ENCODE results near the gene SH3RF2. TPM values are rescaled to one million over a fixed set of nuclear protein-coding genes. Genes with fewer than 3 reads are reported as not detected.

The SH3RF2 gene
- total RNA-seq, 1 donor from 2014 or later = 0.36 TPM

- H3K36me3 Mint-ChIP-seq = no peaks in the 10 kb centered on the region
- no peaks in the 10 kb centered on the region for H3K27me3 ChIP-seq
- no peaks in the 10 kb centered on the region for H3K36me3 ChIP-seq
- no peak overlapping the region for H3K4me3 Mint-ChIP-seq
- DNase-seq (ENCODE audit: low spot score) = no peak
- peaks cover 4% of the 10 kb centered on the region for H3K27me3 Mint-ChIP-seq (ENCODE audit: insufficient read depth, low read depth)
- H3K4me3 ChIP-seq = no peak overlapping the region
- H3F3A ChIP-seq (ENCODE audit: low read depth) = no peaks in the 10 kb centered on the region
- H3K4me1 ChIP-seq = peaks cover 17% of the 10 kb centered on the region
- no peak overlapping the region for H3K27ac Mint-ChIP-seq
- H3K9ac ChIP-seq = no peak overlapping the region
- H3K4me1 Mint-ChIP-seq = peaks cover 11% of the 10 kb centered on the region
- H3K9me3 ChIP-seq (ENCODE audit: low read depth) = no peaks in the 10 kb centered on the region
- TF ChIP-seq EZH2phosphoT487 (IDR thresholded peaks at IDR 0.05) = no peak
- TF ChIP-seq EZH2 (IDR thresholded peaks at IDR 0.05) = no peak
- TF ChIP-seq CTCF (IDR thresholded peaks at IDR 0.05) = no peak
- H2AFZ ChIP-seq (replicated peaks) = no peak overlapping the region
- H3K9me3 Mint-ChIP-seq = no peaks in the 10 kb centered on the region
- no peaks in the 10 kb centered on the region for H4K20me1 ChIP-seq (ENCODE audit: low read depth)
- H3K27ac ChIP-seq = no peak overlapping the region
- no peak overlapping the region for H3K4me2 ChIP-seq
- H3K79me2 ChIP-seq (ENCODE audit: low read depth) = no peaks in the 10 kb centered on the region
Observed at GRCh38 chr5:145979270-145980223, 43.2 kb downstream of the SH3RF2 start.

GRCh38 chr5:145980259-145980658 is 43.9 kb downstream of the SH3RF2 start:
- no peak overlapping the region for H3K27ac Mint-ChIP-seq
- no peak overlapping the region for H3K4me3 Mint-ChIP-seq
- peaks cover 11% of the 10 kb centered on the region for H3K4me1 Mint-ChIP-seq
- no peak overlapping the region for H3K9ac ChIP-seq
- peaks cover 4% of the 10 kb centered on the region for H3K27me3 Mint-ChIP-seq (ENCODE audit: insufficient read depth, low read depth)
- no peaks in the 10 kb centered on the region for H3K9me3 Mint-ChIP-seq
- H3F3A ChIP-seq (ENCODE audit: low read depth) = no peaks in the 10 kb centered on the region
- DNase-seq (ENCODE audit: low spot score) = no peak
- no peak overlapping the region for H3K4me2 ChIP-seq
- H3K9me3 ChIP-seq (ENCODE audit: low read depth) = no peaks in the 10 kb centered on the region
- H3K27me3 ChIP-seq = no peaks in the 10 kb centered on the region
- TF ChIP-seq CTCF (IDR thresholded peaks at IDR 0.05) = no peak
- TF ChIP-seq EZH2phosphoT487 (IDR thresholded peaks at IDR 0.05) = no peak
- TF ChIP-seq EZH2 (IDR thresholded peaks at IDR 0.05) = no peak
- H3K4me1 ChIP-seq = peaks cover 17% of the 10 kb centered on the region
- H3K36me3 ChIP-seq = no peaks in the 10 kb centered on the region
- no peak overlapping the region for H2AFZ ChIP-seq (replicated peaks)
- no peaks in the 10 kb centered on the region for H4K20me1 ChIP-seq (ENCODE audit: low read depth)
- no peak overlapping the region for H3K4me3 ChIP-seq
- H3K36me3 Mint-ChIP-seq = no peaks in the 10 kb centered on the region
- no peak overlapping the region for H3K27ac ChIP-seq
- no peaks in the 10 kb centered on the region for H3K79me2 ChIP-seq (ENCODE audit: low read depth)

- H3K4me1 Mint-ChIP-seq = peaks cover 11% of the 10 kb centered on the region
- H3K36me3 ChIP-seq = no peaks in the 10 kb centered on the region
- no peak for TF ChIP-seq EZH2 (IDR thresholded peaks at IDR 0.05)
- peak; percentile 47 for TF ChIP-seq CTCF (IDR thresholded peaks at IDR 0.05)
- no peak for TF ChIP-seq EZH2phosphoT487 (IDR thresholded peaks at IDR 0.05)
- H3K4me3 ChIP-seq = no peak overlapping the region
- no peaks in the 10 kb centered on the region for H3K79me2 ChIP-seq (ENCODE audit: low read depth)
- H3K9ac ChIP-seq = no peak overlapping the region
- no peaks in the 10 kb centered on the region for H4K20me1 ChIP-seq (ENCODE audit: low read depth)
- no peak overlapping the region for H2AFZ ChIP-seq (replicated peaks)
- no peak overlapping the region for H3K4me2 ChIP-seq
- no peak overlapping the region for H3K27ac ChIP-seq
- no peaks in the 10 kb centered on the region for H3K27me3 ChIP-seq
- H3K4me1 ChIP-seq = peaks cover 17% of the 10 kb centered on the region
- no peak overlapping the region for H3K4me3 Mint-ChIP-seq
- H3K36me3 Mint-ChIP-seq = no peaks in the 10 kb centered on the region
- H3K9me3 ChIP-seq (ENCODE audit: low read depth) = no peaks in the 10 kb centered on the region
- H3K9me3 Mint-ChIP-seq = no peaks in the 10 kb centered on the region
- no peak for DNase-seq (ENCODE audit: low spot score)
- H3K27ac Mint-ChIP-seq = no peak overlapping the region
- H3K27me3 Mint-ChIP-seq (ENCODE audit: insufficient read depth, low read depth) = peaks cover 2% of the 10 kb centered on the region
- H3F3A ChIP-seq (ENCODE audit: low read depth) = no peaks in the 10 kb centered on the region
Observed at GRCh38 chr5:145980718-145981117, 44.3 kb downstream of the SH3RF2 start.

Measured in neural progenitor cell (in vitro differentiated cells).